HCT116 (cell line): ENCODE measurements around the gene SLC50A1.

Source experiments
- CEBPB ChIP-seq: IDR thresholded peaks from 2 replicates; pipeline ENCODE4 v1.6.1; 2012; ENCODE audit warnings: low read depth
- EZH2 ChIP-seq: fragments of 200-600 bp; sonication (generic); IDR thresholded peaks from 2 replicates; pipeline ENCODE4 v1.6.1; 2017; ENCODE audit warnings: antibody characterized with exemption, mixed run types
- MAX ChIP-seq: IDR thresholded peaks from 2 replicates; pipeline ENCODE4 v1.6.1; 2012
- POLR2A ChIP-seq: IDR thresholded peaks from 2 replicates; pipeline ENCODE4 v1.7.0; 2011; ENCODE audit warnings: borderline replicate concordance; ENCODE audit not compliant: insufficient read depth, insufficient read length; ENCODE audit errors: extremely low read depth
- POLR2AphosphoS5 ChIP-seq: IDR thresholded peaks from 2 replicates; pipeline ENCODE4 v1.6.1; 2011; ENCODE audit warnings: mild to moderate bottlenecking, low read depth, low read length, moderate library complexity
- SP1 ChIP-seq: IDR thresholded peaks from 2 replicates; pipeline ENCODE4 v1.6.1; 2012; ENCODE audit warnings: low read depth
- YY1 ChIP-seq: IDR thresholded peaks from 2 replicates; pipeline ENCODE4 v1.6.1; 2011; ENCODE audit warnings: low read length, low read depth, moderate library complexity, mild to moderate bottlenecking; ENCODE audit not compliant: insufficient replicate concordance; ENCODE audit errors: extremely low read depth
- TF ChIP-seq, protein P1 (sequence below), 3 experiments: fragments of 200-600 bp in 1 of 3; sonication (generic) in 1 of 3; IDR thresholded peaks in 2 of 3; conservative IDR thresholded peaks in 1 of 3; 2 replicates each; pipeline ENCODE4 v1.5.1; 2012 to 2017; ENCODE audit warnings: low read depth in 2 of 3, low read length in 2 of 3, antibody characterized with exemption in 1 of 3, borderline replicate concordance in 1 of 3, control low read depth in 1 of 3, mild to moderate bottlenecking in 1 of 3, mixed read lengths in 1 of 3, mixed run types in 1 of 3, moderate library complexity in 1 of 3; ENCODE audit not compliant: insufficient read depth in 1 of 3
- TF ChIP-seq, protein P2 (sequence below): IDR thresholded peaks from 2 replicates; pipeline ENCODE4 v1.6.1; 2011; ENCODE audit warnings: mild to moderate bottlenecking, low read length, moderate library complexity; ENCODE audit not compliant: insufficient replicate concordance; ENCODE audit errors: extremely low read depth
- TF ChIP-seq, protein P3 (sequence below): IDR thresholded peaks from 2 replicates; pipeline ENCODE4 v1.6.1; 2012; ENCODE audit warnings: low read depth

- no peak for TF ChIP-seq POLR2AphosphoS5
- TF ChIP-seq, protein P1, sequence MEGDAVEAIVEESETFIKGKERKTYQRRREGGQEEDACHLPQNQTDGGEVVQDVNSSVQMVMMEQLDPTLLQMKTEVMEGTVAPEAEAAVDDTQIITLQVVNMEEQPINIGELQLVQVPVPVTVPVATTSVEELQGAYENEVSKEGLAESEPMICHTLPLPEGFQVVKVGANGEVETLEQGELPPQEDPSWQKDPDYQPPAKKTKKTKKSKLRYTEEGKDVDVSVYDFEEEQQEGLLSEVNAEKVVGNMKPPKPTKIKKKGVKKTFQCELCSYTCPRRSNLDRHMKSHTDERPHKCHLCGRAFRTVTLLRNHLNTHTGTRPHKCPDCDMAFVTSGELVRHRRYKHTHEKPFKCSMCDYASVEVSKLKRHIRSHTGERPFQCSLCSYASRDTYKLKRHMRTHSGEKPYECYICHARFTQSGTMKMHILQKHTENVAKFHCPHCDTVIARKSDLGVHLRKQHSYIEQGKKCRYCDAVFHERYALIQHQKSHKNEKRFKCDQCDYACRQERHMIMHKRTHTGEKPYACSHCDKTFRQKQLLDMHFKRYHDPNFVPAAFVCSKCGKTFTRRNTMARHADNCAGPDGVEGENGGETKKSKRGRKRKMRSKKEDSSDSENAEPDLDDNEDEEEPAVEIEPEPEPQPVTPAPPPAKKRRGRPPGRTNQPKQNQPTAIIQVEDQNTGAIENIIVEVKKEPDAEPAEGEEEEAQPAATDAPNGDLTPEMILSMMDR (IDR thresholded peaks at IDR 0.05 in 2 of 3, conservative IDR thresholded peaks at IDR 0.05 in 1 of 3; ENCODE audit: borderline replicate concordance in 1 of 3, insufficient read depth in 1 of 3, low read depth in 2 of 3, low read length in 2 of 3): 0 out of 6 replicates have a peak, but pooled peaks of 1 of the 3 experiments have one; percentile 10
- TF ChIP-seq POLR2A: no peak
- TF ChIP-seq EZH2: no peak
- TF ChIP-seq, protein P2, sequence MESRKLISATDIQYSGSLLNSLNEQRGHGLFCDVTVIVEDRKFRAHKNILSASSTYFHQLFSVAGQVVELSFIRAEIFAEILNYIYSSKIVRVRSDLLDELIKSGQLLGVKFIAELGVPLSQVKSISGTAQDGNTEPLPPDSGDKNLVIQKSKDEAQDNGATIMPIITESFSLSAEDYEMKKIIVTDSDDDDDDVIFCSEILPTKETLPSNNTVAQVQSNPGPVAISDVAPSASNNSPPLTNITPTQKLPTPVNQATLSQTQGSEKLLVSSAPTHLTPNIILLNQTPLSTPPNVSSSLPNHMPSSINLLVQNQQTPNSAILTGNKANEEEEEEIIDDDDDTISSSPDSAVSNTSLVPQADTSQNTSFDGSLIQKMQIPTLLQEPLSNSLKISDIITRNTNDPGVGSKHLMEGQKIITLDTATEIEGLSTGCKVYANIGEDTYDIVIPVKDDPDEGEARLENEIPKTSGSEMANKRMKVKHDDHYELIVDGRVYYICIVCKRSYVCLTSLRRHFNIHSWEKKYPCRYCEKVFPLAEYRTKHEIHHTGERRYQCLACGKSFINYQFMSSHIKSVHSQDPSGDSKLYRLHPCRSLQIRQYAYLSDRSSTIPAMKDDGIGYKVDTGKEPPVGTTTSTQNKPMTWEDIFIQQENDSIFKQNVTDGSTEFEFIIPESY: no peak
- no peak for TF ChIP-seq CEBPB
- TF ChIP-seq SP1: no peak
- TF ChIP-seq YY1: no peak
- TF ChIP-seq, protein P3, sequence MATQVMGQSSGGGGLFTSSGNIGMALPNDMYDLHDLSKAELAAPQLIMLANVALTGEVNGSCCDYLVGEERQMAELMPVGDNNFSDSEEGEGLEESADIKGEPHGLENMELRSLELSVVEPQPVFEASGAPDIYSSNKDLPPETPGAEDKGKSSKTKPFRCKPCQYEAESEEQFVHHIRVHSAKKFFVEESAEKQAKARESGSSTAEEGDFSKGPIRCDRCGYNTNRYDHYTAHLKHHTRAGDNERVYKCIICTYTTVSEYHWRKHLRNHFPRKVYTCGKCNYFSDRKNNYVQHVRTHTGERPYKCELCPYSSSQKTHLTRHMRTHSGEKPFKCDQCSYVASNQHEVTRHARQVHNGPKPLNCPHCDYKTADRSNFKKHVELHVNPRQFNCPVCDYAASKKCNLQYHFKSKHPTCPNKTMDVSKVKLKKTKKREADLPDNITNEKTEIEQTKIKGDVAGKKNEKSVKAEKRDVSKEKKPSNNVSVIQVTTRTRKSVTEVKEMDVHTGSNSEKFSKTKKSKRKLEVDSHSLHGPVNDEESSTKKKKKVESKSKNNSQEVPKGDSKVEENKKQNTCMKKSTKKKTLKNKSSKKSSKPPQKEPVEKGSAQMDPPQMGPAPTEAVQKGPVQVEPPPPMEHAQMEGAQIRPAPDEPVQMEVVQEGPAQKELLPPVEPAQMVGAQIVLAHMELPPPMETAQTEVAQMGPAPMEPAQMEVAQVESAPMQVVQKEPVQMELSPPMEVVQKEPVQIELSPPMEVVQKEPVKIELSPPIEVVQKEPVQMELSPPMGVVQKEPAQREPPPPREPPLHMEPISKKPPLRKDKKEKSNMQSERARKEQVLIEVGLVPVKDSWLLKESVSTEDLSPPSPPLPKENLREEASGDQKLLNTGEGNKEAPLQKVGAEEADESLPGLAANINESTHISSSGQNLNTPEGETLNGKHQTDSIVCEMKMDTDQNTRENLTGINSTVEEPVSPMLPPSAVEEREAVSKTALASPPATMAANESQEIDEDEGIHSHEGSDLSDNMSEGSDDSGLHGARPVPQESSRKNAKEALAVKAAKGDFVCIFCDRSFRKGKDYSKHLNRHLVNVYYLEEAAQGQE: no peak
- TF ChIP-seq MAX: no peak
Observed at GRCh38 chr1:155107309-155108264, 28.1 kb upstream of the SLC50A1 start.
